SU-DHL-6 (cell line): ENCODE data around the gene ZC3H18.

Experiments
- H2AFZ ChIP-seq: fragments of 200-600 bp; sonication (generic); 2 replicates; pipeline ENCODE4 v1.6.1; 2014; ENCODE audit warnings: low read depth, mild to moderate bottlenecking, moderate library complexity, mixed read lengths, antibody characterized with exemption, low read length; ENCODE audit not compliant: severe bottlenecking
- H3F3A ChIP-seq: fragments of 200-600 bp; shearing (Covaris generic); 2 replicates; pipeline ENCODE4 v1.6.0; 2016; ENCODE audit warnings: antibody characterized with exemption, mild to moderate bottlenecking; ENCODE audit not compliant: insufficient read depth
- H3K27ac ChIP-seq: fragments of 200-600 bp; sonication (generic); 2 replicates; pipeline ENCODE4 v1.5.1; 2016; ENCODE audit warnings: low read depth, mild to moderate bottlenecking, low read length, moderate library complexity, mixed read lengths
- H3K27me3 ChIP-seq: fragments of 200-600 bp; sonication (generic), shearing (Covaris generic); 2 replicates; pipeline ENCODE4 v1.6.0; 2014; ENCODE audit warnings: mild to moderate bottlenecking, low read length
- H3K36me3 ChIP-seq: fragments of 200-600 bp; sonication (generic); 2 replicates; pipeline ENCODE4 v1.6.1; 2014; ENCODE audit warnings: mild to moderate bottlenecking, low read length, mixed read lengths
- H3K4me2 ChIP-seq: fragments of 300-600, 200-600 bp; shearing (Covaris generic), sonication (generic); 2 replicates; pipeline ENCODE4 v1.6.0; 2014; ENCODE audit warnings: low read length, low read depth, mild to moderate bottlenecking; ENCODE audit not compliant: poor library complexity, severe bottlenecking
- H3K4me3 ChIP-seq: fragments of 200-600 bp; sonication (generic); 2 replicates; pipeline ENCODE4 v1.5.1; 2014; ENCODE audit warnings: antibody characterized with exemption, low read length, mild to moderate bottlenecking, mixed read lengths; ENCODE audit not compliant: insufficient read depth, poor library complexity, severe bottlenecking
- H3K79me2 ChIP-seq: fragments of 200-600 bp; sonication (generic); 2 replicates; pipeline ENCODE4 v1.6.1; 2014; ENCODE audit warnings: mild to moderate bottlenecking, low read length, moderate library complexity; ENCODE audit not compliant: insufficient read depth
- H3K9ac ChIP-seq: fragments of 200-600 bp; sonication (generic); 2 replicates; pipeline ENCODE4 v1.7.0; 2014; ENCODE audit warnings: mild to moderate bottlenecking, low read length
- H3K9me2 ChIP-seq: fragments of 200-600 bp; sonication (generic); replicated peaks from 2 replicates; pipeline ENCODE4 v1.6.1; 2014; ENCODE audit warnings: low read length; ENCODE audit not compliant: insufficient read depth
- H3K9me3 ChIP-seq: fragments of 200-600 bp; sonication (generic); 2 replicates; pipeline ENCODE4 v1.6.1; 2014; ENCODE audit warnings: low read length, mixed read lengths; ENCODE audit not compliant: insufficient read depth
- H4K20me1 ChIP-seq: fragments of 200-600 bp; sonication (generic); 2 replicates; pipeline ENCODE4 v1.6.1; 2014; ENCODE audit warnings: low read depth, mild to moderate bottlenecking, antibody characterized with exemption, low read length, moderate library complexity, mixed read lengths
- EZH2phosphoT487 ChIP-seq: fragments of 200-600 bp; sonication (generic), shearing (Covaris generic); conservative IDR thresholded peaks from 2 replicates; pipeline ENCODE4 v1.6.1; 2018; ENCODE audit warnings: mild to moderate bottlenecking, antibody characterized with exemption, low read length, moderate library complexity, mixed read lengths
- TF ChIP-seq, protein P1 (sequence below): fragments of 200-600 bp; sonication (generic); IDR thresholded peaks from one replicate; pipeline ENCODE4 v1.5.1; 2017; ENCODE audit warnings: antibody characterized with exemption, mild to moderate bottlenecking, low read length, moderate library complexity; ENCODE audit not compliant: insufficient read depth, poor library complexity, severe bottlenecking

ZC3H18 gene

GRCh38 chr16:88642881-88643643, 72.9 kb downstream of the ZC3H18 start:
- Histone ChIP-seq H3K9me3 (peaks cover 9% of the 10 kb centered on the region; the same call in 1 of the 2 replicates), H3K27me3 (no peaks in the 10 kb centered on the region), H2AFZ (no peak overlapping the region), H3K4me3 (no peak overlapping the region), H3K9me2 (no peaks in the 10 kb centered on the region), H3K9ac (no peak overlapping the region), H3F3A (peaks cover 6% of the 10 kb centered on the region), H3K36me3 (no peaks in the 10 kb centered on the region), H3K27ac (no peak overlapping the region), H3K79me2 (peaks cover 1% of the 10 kb centered on the region), H3K4me2 (no peak overlapping the region), H4K20me1 (no peaks in the 10 kb centered on the region; the same call in 1 of the 2 replicates)
- TF ChIP-seq, protein P1, sequence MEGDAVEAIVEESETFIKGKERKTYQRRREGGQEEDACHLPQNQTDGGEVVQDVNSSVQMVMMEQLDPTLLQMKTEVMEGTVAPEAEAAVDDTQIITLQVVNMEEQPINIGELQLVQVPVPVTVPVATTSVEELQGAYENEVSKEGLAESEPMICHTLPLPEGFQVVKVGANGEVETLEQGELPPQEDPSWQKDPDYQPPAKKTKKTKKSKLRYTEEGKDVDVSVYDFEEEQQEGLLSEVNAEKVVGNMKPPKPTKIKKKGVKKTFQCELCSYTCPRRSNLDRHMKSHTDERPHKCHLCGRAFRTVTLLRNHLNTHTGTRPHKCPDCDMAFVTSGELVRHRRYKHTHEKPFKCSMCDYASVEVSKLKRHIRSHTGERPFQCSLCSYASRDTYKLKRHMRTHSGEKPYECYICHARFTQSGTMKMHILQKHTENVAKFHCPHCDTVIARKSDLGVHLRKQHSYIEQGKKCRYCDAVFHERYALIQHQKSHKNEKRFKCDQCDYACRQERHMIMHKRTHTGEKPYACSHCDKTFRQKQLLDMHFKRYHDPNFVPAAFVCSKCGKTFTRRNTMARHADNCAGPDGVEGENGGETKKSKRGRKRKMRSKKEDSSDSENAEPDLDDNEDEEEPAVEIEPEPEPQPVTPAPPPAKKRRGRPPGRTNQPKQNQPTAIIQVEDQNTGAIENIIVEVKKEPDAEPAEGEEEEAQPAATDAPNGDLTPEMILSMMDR = no peak
- no peak for TF ChIP-seq EZH2phosphoT487

- H3K79me2 ChIP-seq = peaks cover 6% of the 10 kb centered on the region
- no peak overlapping the region for H3K4me3 ChIP-seq
- H3K9me3 ChIP-seq = peaks cover 4% of the 10 kb centered on the region; the same call in 1 of the 2 replicates
- H4K20me1 ChIP-seq = no peaks in the 10 kb centered on the region; the same call in 1 of the 2 replicates
- no peak overlapping the region for H2AFZ ChIP-seq
- no peak for TF ChIP-seq EZH2phosphoT487
- TF ChIP-seq, protein P1 = no peak
- H3F3A ChIP-seq = peaks cover under 1% of the 10 kb centered on the region; the same call in 1 of the 2 replicates
- no peak overlapping the region for H3K27ac ChIP-seq
- H3K27me3 ChIP-seq = no peaks in the 10 kb centered on the region
- no peak overlapping the region for H3K9ac ChIP-seq
- no peaks in the 10 kb centered on the region for H3K9me2 ChIP-seq
- H3K4me2 ChIP-seq = no peak overlapping the region
- H3K36me3 ChIP-seq = no peaks in the 10 kb centered on the region
Observed at GRCh38 chr16:88643644-88643932, 73.4 kb downstream of the ZC3H18 start.

GRCh38 chr16:88645455-88645854, 75.3 kb downstream of the ZC3H18 start:
- no peaks in the 10 kb centered on the region for H3F3A ChIP-seq
- peaks cover 12% of the 10 kb centered on the region; the same call in 1 of the 2 replicates for H4K20me1 ChIP-seq
- no peak overlapping the region for H3K4me2 ChIP-seq
- H3K27ac ChIP-seq = no peak overlapping the region
- H3K36me3 ChIP-seq = no peaks in the 10 kb centered on the region
- peaks cover 23% of the 10 kb centered on the region for H3K79me2 ChIP-seq
- no peak overlapping the region for H2AFZ ChIP-seq
- no peak overlapping the region for H3K9ac ChIP-seq
- H3K4me3 ChIP-seq = no peak overlapping the region
- H3K9me2 ChIP-seq = no peaks in the 10 kb centered on the region
- TF ChIP-seq EZH2phosphoT487 = no peak
- TF ChIP-seq, protein P1 = no peak
- no peaks in the 10 kb centered on the region for H3K27me3 ChIP-seq
- H3K9me3 ChIP-seq = no peaks in the 10 kb centered on the region
